ENCODE measurements around the gene APOBEC3C.
"Not testable (repeated sequence)": the region's sequence is repeated elsewhere in the genome, so short reads cannot be mapped to it uniquely, and the experiment has no call there.

The APOBEC3C gene

GRCh38 chr22:39055658-39056057 lies 41.6 kb downstream of the APOBEC3C start:
- DNase-seq (ENCODE audit: low spot score), result no peak
- no peak for ATAC-seq (ENCODE audit: low read depth)
- TF ChIP-seq, protein P1, sequence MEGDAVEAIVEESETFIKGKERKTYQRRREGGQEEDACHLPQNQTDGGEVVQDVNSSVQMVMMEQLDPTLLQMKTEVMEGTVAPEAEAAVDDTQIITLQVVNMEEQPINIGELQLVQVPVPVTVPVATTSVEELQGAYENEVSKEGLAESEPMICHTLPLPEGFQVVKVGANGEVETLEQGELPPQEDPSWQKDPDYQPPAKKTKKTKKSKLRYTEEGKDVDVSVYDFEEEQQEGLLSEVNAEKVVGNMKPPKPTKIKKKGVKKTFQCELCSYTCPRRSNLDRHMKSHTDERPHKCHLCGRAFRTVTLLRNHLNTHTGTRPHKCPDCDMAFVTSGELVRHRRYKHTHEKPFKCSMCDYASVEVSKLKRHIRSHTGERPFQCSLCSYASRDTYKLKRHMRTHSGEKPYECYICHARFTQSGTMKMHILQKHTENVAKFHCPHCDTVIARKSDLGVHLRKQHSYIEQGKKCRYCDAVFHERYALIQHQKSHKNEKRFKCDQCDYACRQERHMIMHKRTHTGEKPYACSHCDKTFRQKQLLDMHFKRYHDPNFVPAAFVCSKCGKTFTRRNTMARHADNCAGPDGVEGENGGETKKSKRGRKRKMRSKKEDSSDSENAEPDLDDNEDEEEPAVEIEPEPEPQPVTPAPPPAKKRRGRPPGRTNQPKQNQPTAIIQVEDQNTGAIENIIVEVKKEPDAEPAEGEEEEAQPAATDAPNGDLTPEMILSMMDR (IDR thresholded peaks at IDR 0.05; ENCODE audit: poor library complexity, severe bottlenecking), result no peak
- Histone ChIP-seq H3K27ac (ENCODE audit: poor library complexity, severe bottlenecking) (no peak overlapping the region), H3K9me3 (ENCODE audit: severe bottlenecking) (no peaks in the 10 kb centered on the region), H3K36me3 (ENCODE audit: low read depth) (no peaks in the 10 kb centered on the region), H3K4me1 (ENCODE audit: insufficient read depth, poor library complexity, severe bottlenecking) (no peaks in the 10 kb centered on the region), H3K27me3 (ENCODE audit: insufficient read depth, poor library complexity, severe bottlenecking) (no peaks in the 10 kb centered on the region), H3K4me3 (ENCODE audit: severe bottlenecking) (no peak overlapping the region)

DNA sequence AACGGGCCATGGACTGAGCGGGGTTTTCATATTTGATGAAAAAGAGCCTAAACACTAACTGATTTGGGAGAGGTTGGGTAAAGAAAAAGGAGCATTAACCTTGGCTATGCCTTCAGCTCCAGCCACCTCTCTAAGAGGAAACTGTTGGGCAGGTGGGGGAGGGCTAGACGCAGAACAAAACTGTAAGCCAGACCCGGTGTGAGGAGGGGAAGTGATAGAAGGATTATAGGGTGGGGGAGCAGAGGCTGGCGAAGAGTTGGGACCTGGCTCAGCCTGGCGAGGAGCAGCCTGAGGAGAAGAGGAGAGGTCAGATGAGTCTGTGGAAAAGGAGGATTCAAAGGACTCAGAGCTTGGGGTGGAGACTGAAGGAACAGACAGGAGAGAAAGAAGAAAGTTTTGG lies 47.2 kb downstream of the APOBEC3C start:
- not testable (repeated sequence) for DNase-seq (ENCODE audit: low spot score); H3K36me3 ChIP-seq (ENCODE audit: low read depth); H3K27ac ChIP-seq (ENCODE audit: poor library complexity, severe bottlenecking); ATAC-seq (ENCODE audit: low read depth); H3K4me1 ChIP-seq (ENCODE audit: insufficient read depth, poor library complexity, severe bottlenecking); H3K27me3 ChIP-seq (ENCODE audit: insufficient read depth, poor library complexity, severe bottlenecking); H3K9me3 ChIP-seq (ENCODE audit: severe bottlenecking); H3K4me3 ChIP-seq (ENCODE audit: severe bottlenecking)

DNA sequence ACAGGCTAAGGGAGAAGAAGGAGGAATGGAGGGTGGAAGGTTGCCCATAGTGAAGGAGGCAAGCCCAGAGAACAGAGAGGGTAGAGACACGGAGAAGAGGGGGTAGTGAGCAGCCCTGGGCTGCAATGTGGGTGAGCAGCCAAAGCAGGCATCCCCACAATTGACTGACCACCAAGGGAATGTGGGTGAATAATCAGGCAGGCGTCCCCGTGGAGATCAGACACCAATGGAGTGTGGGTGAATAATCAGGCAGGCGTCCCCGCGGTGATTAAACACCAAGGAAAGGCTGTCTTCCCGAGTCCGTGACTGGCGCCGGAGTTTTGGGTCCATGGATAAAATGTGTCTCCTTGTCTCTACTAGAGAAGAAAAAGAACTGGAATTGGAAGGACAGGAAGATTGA lies 47.9 kb downstream of the APOBEC3C start:
- H3K36me3 ChIP-seq (ENCODE audit: low read depth); ATAC-seq (ENCODE audit: low read depth); H3K27me3 ChIP-seq (ENCODE audit: insufficient read depth, poor library complexity, severe bottlenecking); H3K9me3 ChIP-seq (ENCODE audit: severe bottlenecking); DNase-seq (ENCODE audit: low spot score); H3K27ac ChIP-seq (ENCODE audit: poor library complexity, severe bottlenecking); H3K4me3 ChIP-seq (ENCODE audit: severe bottlenecking): not testable (repeated sequence)
- peaks cover 13% of the 10 kb centered on the region for H3K4me1 ChIP-seq (ENCODE audit: insufficient read depth, poor library complexity, severe bottlenecking)

DNA sequence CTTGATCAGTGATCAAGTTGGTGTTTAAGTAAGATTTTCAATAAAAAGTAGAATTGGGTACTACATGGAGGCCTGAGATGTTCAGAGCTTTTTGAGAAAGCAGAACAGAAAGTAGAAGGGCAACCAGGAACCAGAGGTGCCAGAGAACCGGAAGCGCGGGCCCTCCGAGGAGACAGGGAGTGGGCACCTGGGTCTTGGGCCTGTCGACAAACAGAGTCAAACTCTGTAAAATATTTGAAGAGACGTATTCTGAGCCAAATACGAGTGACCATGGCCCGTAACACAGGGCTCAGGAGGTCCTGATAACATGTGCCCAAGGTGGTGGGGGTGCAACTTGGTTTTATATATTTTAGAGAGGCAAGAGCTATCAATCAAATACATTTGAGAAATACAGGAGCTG lies 49.8 kb downstream of the APOBEC3C start:
- not testable (repeated sequence) for DNase-seq (ENCODE audit: low spot score); H3K27me3 ChIP-seq (ENCODE audit: insufficient read depth, poor library complexity, severe bottlenecking); H3K9me3 ChIP-seq (ENCODE audit: severe bottlenecking); ATAC-seq (ENCODE audit: low read depth); H3K4me3 ChIP-seq (ENCODE audit: severe bottlenecking); H3K27ac ChIP-seq (ENCODE audit: poor library complexity, severe bottlenecking); H3K36me3 ChIP-seq (ENCODE audit: low read depth)
- H3K4me1 ChIP-seq (ENCODE audit: insufficient read depth, poor library complexity, severe bottlenecking), result peaks cover 13% of the 10 kb centered on the region

DNA sequence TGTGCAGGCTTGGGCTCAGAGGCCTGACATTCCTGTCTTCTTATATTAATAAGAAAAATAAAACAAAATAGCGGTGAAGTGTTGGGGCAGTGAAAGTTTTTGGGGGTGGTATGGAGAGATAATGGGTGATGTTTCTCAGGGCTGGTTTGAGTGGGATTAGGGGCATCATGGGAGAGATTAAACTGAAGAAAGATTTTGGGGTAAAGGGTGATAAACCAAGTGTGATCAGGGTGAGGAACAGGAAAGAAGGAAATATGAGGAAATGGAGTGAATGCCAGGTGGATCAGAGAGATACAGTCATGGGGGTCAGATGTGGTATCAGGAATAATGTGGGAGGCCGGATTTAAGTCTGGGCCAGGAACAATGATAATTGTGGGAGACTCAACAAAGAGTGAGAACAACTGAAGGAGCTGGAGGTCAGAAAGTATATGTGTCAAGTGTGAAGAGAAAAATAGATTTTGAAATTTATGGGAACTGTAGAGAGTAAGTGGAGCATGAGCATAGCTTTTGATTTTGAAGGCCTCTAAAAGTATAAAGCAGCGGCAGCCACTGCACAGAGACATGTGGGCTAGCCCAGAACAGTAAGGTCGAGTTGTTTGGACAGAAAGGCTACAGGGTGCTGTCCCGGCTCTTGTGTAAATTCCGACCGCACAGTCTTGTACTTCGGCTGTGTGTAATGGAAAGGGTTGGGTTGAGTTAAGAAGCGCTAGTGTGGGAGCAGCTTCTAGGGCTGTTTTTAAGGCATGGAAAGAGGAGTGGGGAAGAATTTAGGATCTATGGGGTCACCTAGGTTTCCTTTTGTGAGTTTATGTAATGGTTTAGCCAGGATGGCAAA lies 52.6 kb downstream of the APOBEC3C start:
- H3K27ac ChIP-seq (ENCODE audit: poor library complexity, severe bottlenecking), result peak overlapping the region; percentile 25
- not testable (repeated sequence) for ATAC-seq (ENCODE audit: low read depth); H3K9me3 ChIP-seq (ENCODE audit: severe bottlenecking); DNase-seq (ENCODE audit: low spot score); H3K4me3 ChIP-seq (ENCODE audit: severe bottlenecking); H3K36me3 ChIP-seq (ENCODE audit: low read depth); H3K27me3 ChIP-seq (ENCODE audit: insufficient read depth, poor library complexity, severe bottlenecking)
- H3K4me1 ChIP-seq (ENCODE audit: insufficient read depth, poor library complexity, severe bottlenecking), result peaks cover 13% of the 10 kb centered on the region

GRCh38 chr22:39068033-39068785 lies 54.2 kb downstream of the APOBEC3C start:
- TF ChIP-seq, protein P1 (IDR thresholded peaks at IDR 0.05; ENCODE audit: poor library complexity, severe bottlenecking), result no peak
- Histone ChIP-seq H3K27me3 (ENCODE audit: insufficient read depth, poor library complexity, severe bottlenecking) (no peaks in the 10 kb centered on the region), H3K36me3 (ENCODE audit: low read depth) (no peaks in the 10 kb centered on the region), H3K27ac (ENCODE audit: poor library complexity, severe bottlenecking) (no peak overlapping the region), H3K4me1 (ENCODE audit: insufficient read depth, poor library complexity, severe bottlenecking) (peaks cover 13% of the 10 kb centered on the region), H3K9me3 (ENCODE audit: severe bottlenecking) (no peaks in the 10 kb centered on the region), H3K4me3 (ENCODE audit: severe bottlenecking) (no peak overlapping the region)
- DNase-seq (ENCODE audit: low spot score) (no peak), ATAC-seq (ENCODE audit: low read depth) (no peak)
